B cell (primary cell): Measurements from ENCODE around the gene COL19A1.
A peak's percentile ranks its signal among the peaks of the same experiment; 100 is the strongest.

Experiments used
- EZH2 ChIP-seq: IDR thresholded peaks from 2 replicates; pipeline ENCODE4 v1.6.1; 2012; ENCODE audit warnings: borderline replicate concordance, low read depth, mild to moderate bottlenecking, moderate library complexity, low read length; ENCODE audit not compliant: insufficient read depth, poor library complexity, severe bottlenecking
- TF ChIP-seq, protein P1 (sequence below): fragments of 200-600 bp; IDR thresholded peaks from one replicate; pipeline ENCODE4 v1.8.0; 2022; ENCODE audit warnings: antibody characterized with exemption, mild to moderate bottlenecking

DNA sequence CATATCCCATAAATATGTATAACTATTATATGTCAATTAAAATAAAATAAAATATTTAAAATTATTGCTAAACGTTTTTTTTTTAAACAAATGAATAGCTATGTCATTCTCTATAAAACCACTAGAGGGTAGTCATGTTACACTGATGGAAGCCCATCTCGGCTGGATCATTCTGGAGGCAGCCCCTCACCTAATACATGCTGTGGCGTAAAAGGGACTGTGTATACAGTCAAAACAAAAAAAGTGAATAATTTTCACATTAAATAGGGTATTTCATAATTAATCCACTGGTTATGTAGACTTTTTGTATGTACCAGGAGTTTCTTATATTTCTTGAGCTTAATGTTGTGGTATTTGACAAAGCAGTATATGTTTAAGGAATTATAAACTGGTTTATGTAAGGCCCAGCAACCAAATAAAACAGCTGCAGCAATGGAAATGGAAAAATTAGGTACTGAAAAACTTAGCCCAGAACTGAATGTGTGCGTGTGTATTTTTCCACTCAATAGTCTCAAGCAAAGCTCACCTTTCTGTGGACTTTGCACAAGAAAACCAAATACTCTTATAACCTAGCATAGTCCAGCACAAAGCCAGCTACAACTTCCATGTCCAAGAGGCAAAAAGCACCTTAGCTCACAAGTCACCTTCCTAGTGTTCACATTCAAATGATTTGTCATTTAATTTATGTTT is 354.8 kb downstream of the COL19A1 start:
- TF ChIP-seq, protein P1, sequence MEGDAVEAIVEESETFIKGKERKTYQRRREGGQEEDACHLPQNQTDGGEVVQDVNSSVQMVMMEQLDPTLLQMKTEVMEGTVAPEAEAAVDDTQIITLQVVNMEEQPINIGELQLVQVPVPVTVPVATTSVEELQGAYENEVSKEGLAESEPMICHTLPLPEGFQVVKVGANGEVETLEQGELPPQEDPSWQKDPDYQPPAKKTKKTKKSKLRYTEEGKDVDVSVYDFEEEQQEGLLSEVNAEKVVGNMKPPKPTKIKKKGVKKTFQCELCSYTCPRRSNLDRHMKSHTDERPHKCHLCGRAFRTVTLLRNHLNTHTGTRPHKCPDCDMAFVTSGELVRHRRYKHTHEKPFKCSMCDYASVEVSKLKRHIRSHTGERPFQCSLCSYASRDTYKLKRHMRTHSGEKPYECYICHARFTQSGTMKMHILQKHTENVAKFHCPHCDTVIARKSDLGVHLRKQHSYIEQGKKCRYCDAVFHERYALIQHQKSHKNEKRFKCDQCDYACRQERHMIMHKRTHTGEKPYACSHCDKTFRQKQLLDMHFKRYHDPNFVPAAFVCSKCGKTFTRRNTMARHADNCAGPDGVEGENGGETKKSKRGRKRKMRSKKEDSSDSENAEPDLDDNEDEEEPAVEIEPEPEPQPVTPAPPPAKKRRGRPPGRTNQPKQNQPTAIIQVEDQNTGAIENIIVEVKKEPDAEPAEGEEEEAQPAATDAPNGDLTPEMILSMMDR: peak; percentile 94
- TF ChIP-seq EZH2: no peak
